GM23338 (cell line): ENCODE data around the gene NGEF.

Experiments used
- CREB1 ChIP-seq: fragments of 250-450 bp; sonication (Bioruptor Pico); IDR thresholded peaks from 2 replicates; pipeline ENCODE4 v1.5.0; 2020; ENCODE audit warnings: low read depth, mild to moderate bottlenecking, moderate library complexity
- EZH2 ChIP-seq: fragments of 200-600 bp; sonication (generic); IDR thresholded peaks from one replicate; pipeline ENCODE4 v1.8.0; 2017; ENCODE audit warnings: antibody characterized with exemption, mild to moderate bottlenecking, low read depth; ENCODE audit not compliant: unreplicated experiment
- EZH2phosphoT487 ChIP-seq: fragments of 200-600 bp; sonication (generic); IDR thresholded peaks from one replicate; pipeline ENCODE4 v1.8.1; 2018; ENCODE audit warnings: antibody characterized with exemption; ENCODE audit not compliant: unreplicated experiment
- TF ChIP-seq, protein P1 (sequence below): IDR thresholded peaks from 2 replicates; pipeline ENCODE4 v1.6.1; 2016; ENCODE audit warnings: antibody characterized with exemption
- TF ChIP-seq, protein P2 (sequence below), 2 experiments: fragments of 200-600 bp in 1 of 2; sonication (generic) in 1 of 2; conservative IDR thresholded peaks; 2 replicates each; pipeline versions ENCODE4 v1.5.1 to v1.6.1; 2016 to 2017; ENCODE audit warnings: antibody characterized with exemption in 2 of 2, low read depth in 2 of 2, mild to moderate bottlenecking in 2 of 2, moderate library complexity in 1 of 2

DNA sequence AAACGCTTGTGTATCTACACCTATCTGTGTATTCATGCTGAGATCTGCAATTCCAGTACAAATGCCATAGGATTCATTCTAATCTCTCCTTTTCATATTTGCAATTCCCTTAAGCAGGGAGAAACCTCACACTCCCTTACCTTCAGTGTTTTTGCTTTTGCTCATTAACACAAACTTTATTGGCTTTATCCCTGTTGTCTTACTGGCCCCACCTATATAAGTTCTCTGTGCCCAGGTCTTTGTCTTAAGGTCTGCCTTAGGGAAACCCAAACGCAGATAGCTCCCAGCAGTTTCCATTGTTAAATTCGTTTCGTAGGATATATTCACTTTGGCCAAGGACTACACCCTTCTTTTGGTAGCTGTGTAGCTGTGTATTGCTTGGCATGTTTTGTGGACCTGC is 147.0 kb downstream of the NGEF start:
- TF ChIP-seq, protein P1, sequence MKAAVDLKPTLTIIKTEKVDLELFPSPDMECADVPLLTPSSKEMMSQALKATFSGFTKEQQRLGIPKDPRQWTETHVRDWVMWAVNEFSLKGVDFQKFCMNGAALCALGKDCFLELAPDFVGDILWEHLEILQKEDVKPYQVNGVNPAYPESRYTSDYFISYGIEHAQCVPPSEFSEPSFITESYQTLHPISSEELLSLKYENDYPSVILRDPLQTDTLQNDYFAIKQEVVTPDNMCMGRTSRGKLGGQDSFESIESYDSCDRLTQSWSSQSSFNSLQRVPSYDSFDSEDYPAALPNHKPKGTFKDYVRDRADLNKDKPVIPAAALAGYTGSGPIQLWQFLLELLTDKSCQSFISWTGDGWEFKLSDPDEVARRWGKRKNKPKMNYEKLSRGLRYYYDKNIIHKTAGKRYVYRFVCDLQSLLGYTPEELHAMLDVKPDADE = no peak
- TF ChIP-seq CREB1 (CRISPR knock-in tag) (no peak), EZH2phosphoT487 (no peak), EZH2 (no peak)
- TF ChIP-seq, protein P2, sequence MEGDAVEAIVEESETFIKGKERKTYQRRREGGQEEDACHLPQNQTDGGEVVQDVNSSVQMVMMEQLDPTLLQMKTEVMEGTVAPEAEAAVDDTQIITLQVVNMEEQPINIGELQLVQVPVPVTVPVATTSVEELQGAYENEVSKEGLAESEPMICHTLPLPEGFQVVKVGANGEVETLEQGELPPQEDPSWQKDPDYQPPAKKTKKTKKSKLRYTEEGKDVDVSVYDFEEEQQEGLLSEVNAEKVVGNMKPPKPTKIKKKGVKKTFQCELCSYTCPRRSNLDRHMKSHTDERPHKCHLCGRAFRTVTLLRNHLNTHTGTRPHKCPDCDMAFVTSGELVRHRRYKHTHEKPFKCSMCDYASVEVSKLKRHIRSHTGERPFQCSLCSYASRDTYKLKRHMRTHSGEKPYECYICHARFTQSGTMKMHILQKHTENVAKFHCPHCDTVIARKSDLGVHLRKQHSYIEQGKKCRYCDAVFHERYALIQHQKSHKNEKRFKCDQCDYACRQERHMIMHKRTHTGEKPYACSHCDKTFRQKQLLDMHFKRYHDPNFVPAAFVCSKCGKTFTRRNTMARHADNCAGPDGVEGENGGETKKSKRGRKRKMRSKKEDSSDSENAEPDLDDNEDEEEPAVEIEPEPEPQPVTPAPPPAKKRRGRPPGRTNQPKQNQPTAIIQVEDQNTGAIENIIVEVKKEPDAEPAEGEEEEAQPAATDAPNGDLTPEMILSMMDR (conservative IDR thresholded peaks at IDR 0.05; ENCODE audit: low read depth in 2 of 2) = no peak
